Omental fat pad (tissue), 4 donors: Measurements from ENCODE around the gene TIGD2. TPM values are rescaled to one million over a fixed set of nuclear protein-coding genes. Genes with fewer than 3 reads are reported as not detected.
A peak's percentile ranks its signal among the peaks of the same experiment; 100 is the strongest.

Source experiments
- ATAC-seq: fragments of 150-250 bp; one replicate; pipeline ENCODE4 v1.9.1; 2016; ENCODE audit warnings: mild to moderate bottlenecking, moderate library complexity; ENCODE audit not compliant: low FRiP score
- DNase-seq: peaks from one replicate; pipeline ENCODE4 v3.0.0-alpha.2; 2019; ENCODE audit warnings: low spot score
- total RNA-seq, 4 donors: library from RNA; depleted of rRNA; stranded (reverse); fragments of >200 nt; gene quantifications; one replicate each; pipeline ENCODE4 v1.1.0, GENCODE V29; 2016
- TF ChIP-seq, protein P1 (sequence below), 3 donors: fragments of 450-650 bp; IDR thresholded peaks; one replicate each; pipeline ENCODE4 v1.5.1; 2016 to 2017; ENCODE audit warnings: antibody characterized with exemption in 3 of 3, mild to moderate bottlenecking in 3 of 3, moderate library complexity in 2 of 3

TIGD2 gene
- total RNA-seq, 4 donors from 2014 or later: 4.0 to 6.4 (median 4.4) TPM

DNA sequence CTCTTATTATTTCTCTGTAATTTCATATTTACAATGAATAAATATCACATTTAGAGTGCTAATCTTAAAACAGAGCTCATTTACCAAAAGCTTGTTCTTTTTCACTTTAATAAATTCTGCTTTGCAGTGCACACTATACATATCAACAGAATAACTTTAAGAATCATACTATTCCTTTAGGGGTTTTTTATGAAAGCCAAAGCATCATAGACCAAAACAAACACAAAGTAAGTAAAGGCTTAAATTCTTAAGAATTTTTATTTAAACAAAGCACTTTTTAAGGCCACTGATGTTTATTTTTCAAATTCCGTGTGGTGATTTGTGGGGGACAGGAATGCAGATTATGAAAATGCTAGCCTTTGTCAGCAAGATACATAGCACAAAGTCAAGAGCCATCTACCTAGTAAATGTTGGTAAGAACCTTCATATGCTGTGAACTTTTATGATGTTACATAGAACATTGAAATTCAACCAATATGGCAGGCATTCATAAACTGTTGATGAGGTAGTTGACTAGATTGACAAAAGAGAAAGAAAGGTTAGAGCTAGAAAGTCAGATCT, 17.8 kb downstream of the TIGD2 start:
- ATAC-seq: no peak
- no peak for DNase-seq
- TF ChIP-seq, protein P1, sequence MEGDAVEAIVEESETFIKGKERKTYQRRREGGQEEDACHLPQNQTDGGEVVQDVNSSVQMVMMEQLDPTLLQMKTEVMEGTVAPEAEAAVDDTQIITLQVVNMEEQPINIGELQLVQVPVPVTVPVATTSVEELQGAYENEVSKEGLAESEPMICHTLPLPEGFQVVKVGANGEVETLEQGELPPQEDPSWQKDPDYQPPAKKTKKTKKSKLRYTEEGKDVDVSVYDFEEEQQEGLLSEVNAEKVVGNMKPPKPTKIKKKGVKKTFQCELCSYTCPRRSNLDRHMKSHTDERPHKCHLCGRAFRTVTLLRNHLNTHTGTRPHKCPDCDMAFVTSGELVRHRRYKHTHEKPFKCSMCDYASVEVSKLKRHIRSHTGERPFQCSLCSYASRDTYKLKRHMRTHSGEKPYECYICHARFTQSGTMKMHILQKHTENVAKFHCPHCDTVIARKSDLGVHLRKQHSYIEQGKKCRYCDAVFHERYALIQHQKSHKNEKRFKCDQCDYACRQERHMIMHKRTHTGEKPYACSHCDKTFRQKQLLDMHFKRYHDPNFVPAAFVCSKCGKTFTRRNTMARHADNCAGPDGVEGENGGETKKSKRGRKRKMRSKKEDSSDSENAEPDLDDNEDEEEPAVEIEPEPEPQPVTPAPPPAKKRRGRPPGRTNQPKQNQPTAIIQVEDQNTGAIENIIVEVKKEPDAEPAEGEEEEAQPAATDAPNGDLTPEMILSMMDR (IDR thresholded peaks at IDR 0.05): no peak

DNA sequence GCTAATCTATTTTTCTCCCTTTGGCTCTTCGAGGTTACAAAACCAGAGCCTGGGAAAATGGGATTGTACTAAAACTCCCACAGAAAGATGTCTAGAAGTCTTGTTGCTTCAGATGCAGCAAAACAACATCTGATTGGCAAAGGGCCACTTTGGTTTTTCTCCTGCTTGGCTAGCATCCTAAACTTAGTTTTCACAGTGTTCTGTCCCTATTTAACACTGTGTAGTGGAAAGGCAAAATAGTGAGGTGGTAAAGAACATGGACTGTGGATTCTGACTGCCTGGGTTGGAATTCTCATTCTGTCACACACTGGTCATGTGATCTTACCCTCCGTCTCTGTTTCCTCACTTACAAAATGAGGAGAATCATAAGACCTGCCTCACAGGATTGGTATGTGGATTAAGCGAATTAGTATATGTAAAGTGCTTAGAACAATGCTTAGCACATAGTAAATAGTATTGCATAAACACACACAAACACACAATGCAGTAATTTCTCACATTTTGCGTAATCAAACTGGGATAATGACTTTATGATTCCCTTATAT, 23.5 kb downstream of the TIGD2 start:
- DNase-seq (no peak), ATAC-seq (peak; percentile 83)
- TF ChIP-seq, protein P1 (IDR thresholded peaks at IDR 0.05): no peak

DNA sequence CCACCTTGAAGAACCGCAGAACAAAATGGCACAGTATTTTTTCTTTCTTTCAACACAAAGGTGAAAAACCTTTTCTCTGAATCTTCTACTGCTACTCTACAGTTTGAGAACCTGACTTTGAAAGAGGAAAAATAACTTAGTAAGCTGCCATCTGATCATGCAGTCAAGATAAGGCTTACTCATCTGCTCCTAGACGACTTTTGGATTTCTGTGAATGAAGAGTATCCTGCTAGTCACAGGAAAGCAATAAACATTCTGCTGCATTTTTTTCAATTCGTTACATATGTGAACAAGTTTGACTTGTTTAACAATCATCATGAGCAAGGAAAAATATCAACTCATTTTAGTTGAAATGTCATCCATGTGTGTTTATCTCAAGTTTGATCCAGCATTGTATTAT, 25.2 kb downstream of the TIGD2 start:
- ATAC-seq: no peak
- TF ChIP-seq, protein P1 (IDR thresholded peaks at IDR 0.05): no peak
- DNase-seq: no peak

DNA sequence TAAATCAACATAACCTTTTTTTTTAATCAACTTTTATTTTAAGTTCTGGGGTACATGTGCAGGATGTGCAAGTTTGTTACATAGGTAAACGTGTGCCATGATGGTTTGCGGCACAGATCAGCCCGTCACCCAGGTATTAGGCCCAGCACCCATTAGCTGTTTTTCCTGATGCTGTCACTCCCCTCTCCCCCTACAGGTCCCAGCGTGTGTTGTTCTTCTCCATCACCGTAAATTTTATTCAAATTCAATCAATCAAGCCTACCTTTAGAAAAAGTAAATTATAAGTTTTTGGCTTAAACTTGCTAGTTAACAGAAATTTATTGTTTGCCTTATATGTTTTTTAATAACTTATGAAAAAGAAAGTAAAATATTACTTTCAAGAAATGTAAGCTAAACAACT, 25.9 kb downstream of the TIGD2 start:
- TF ChIP-seq, protein P1 (IDR thresholded peaks at IDR 0.05): no peak
- no peak for ATAC-seq

DNA sequence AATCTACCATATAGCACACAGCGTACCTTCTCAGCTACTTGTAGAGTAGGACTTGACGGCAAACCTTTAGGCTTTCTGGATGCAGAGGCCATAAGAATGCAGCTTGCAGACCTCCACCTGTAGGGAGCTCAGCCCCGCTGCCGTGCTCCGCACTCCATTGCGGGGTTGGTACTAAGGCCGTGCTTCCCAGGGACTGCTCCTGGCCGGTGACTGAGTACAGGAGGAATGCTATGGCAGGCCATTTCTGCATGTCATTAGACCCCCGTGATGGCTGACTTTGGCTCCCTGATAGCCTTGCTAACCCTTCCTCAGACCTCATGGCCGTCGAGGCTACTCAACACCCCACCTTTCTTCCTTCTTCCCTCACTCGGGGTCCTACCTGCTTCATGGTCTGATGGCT, 26.4 kb downstream of the TIGD2 start:
- ATAC-seq (no peak), DNase-seq (no peak)
- TF ChIP-seq, protein P1 (IDR thresholded peaks at IDR 0.05): no peak

More for the DNA sequence above, 25.9 kb downstream of the TIGD2 start:
- DNase-seq: no peak

DNA sequence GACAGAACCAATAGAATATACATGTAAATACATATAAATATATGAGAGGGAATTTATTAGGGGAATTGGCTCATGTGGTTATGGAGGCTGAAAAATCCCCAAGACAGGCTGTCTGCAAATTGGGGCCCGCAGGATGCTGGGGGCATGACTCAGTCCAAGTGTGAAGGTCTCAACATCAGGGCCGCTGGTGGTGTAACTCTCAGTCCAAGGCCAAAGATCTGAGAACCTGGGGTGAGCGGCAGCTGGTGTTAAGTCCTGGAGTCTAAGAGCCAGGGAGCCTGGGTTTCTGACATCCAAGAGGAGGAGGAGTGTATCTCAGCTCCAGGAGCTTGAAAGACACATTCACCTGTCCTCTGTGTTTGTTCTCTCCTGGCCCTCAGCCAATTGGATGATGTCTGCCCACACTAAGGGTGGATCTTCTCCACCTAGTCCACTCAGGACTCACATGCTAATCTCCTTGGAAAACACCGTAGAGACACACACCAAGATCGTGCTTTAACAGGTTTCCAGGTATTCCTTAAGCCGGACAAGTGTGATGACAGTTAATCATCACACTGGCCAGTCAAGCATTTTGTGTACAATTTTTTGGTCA, 28.9 kb downstream of the TIGD2 start:
- TF ChIP-seq, protein P1 (IDR thresholded peaks at IDR 0.05): no peak
- no peak for DNase-seq
- no peak for ATAC-seq
